Kidney epithelial cell (primary cell): ENCODE data around the gene KLRF2. TPM values are rescaled to one million over a fixed set of nuclear protein-coding genes. Genes with fewer than 3 reads are reported as not detected.

Experiments used
- DNase-seq: peaks from one replicate; pipeline ENCODE4 v3.0.0-alpha.2; 2010; ENCODE audit warnings: low read depth
- H3K27me3 ChIP-seq: 2 replicates; pipeline ENCODE4 v1.6.0; 2011; ENCODE audit warnings: low read length; ENCODE audit not compliant: control insufficient read depth, insufficient read depth
- H3K36me3 ChIP-seq: 2 replicates; pipeline ENCODE4 v1.5.1; 2011; ENCODE audit warnings: low read length; ENCODE audit not compliant: control insufficient read depth, insufficient read depth
- H3K4me3 ChIP-seq: 2 replicates; pipeline ENCODE4 v1.5.1; 2011; ENCODE audit warnings: low read depth, mild to moderate bottlenecking, control low read depth, low read length
- CTCF ChIP-seq: IDR thresholded peaks from 2 replicates; pipeline ENCODE4 v1.5.1; 2011; ENCODE audit warnings: mild to moderate bottlenecking, moderate library complexity, low read length, control low read depth, inconsistent platforms; ENCODE audit not compliant: insufficient read depth, poor library complexity, severe bottlenecking
- total RNA-seq: library from RNA; depleted of rRNA; stranded (reverse); fragments of >200 nt; gene quantifications from 2 replicates; pipeline ENCODE4 v1.2.3, GENCODE V29; 2015

The KLRF2 gene
- not detected in 2 replicates for total RNA-seq

- TF ChIP-seq CTCF, result no peak
- H3K4me3 ChIP-seq, result no peak within 1 kb of the TSS
- no peaks in the 10 kb centered on the region for H3K27me3 ChIP-seq
- no peaks in the 10 kb centered on the region for H3K36me3 ChIP-seq
- no peak for DNase-seq
These were observed at the start of gene KLRF2 for GRCh38 chr12:9881246-9881645. TSS of gene KLRF2 (plus strand) at chr12:9881489. CDS start at chr12:9881596, 107 bp downstream.

GRCh38 chr12:9831720-9832119 lies 49.6 kb upstream of the KLRF2 start:
- Histone ChIP-seq H3K27me3 (no peaks in the 10 kb centered on the region), H3K4me3 (no peak overlapping the region), H3K36me3 (no peaks in the 10 kb centered on the region)
- DNase-seq, result no peak
- TF ChIP-seq CTCF, result no peak

- TF ChIP-seq CTCF, result no peak
- DNase-seq, result no peak
These were observed 37.9 kb upstream of the KLRF2 start for GRCh38 chr12:9843407-9843806.

GRCh38 chr12:9848899-9849298 lies 32.4 kb upstream of the KLRF2 start:
- TF ChIP-seq CTCF, result no peak
- DNase-seq, result no peak
- no peak overlapping the region for H3K4me3 ChIP-seq

More at GRCh38 chr12:9843407-9843806, 37.9 kb upstream of the KLRF2 start:
- Histone ChIP-seq H3K27me3 (no peaks in the 10 kb centered on the region), H3K4me3 (no peak overlapping the region), H3K36me3 (no peaks in the 10 kb centered on the region)

GRCh38 chr12:9851050-9851449 lies 30.2 kb upstream of the KLRF2 start:
- DNase-seq, result no peak
- H3K27me3 ChIP-seq, result no peaks in the 10 kb centered on the region
- no peak for TF ChIP-seq CTCF
- no peaks in the 10 kb centered on the region for H3K36me3 ChIP-seq
- H3K4me3 ChIP-seq, result no peak overlapping the region

More at GRCh38 chr12:9848899-9849298, 32.4 kb upstream of the KLRF2 start:
- Histone ChIP-seq H3K27me3 (no peaks in the 10 kb centered on the region), H3K36me3 (no peaks in the 10 kb centered on the region)

- no peaks in the 10 kb centered on the region for H3K27me3 ChIP-seq
- no peak for DNase-seq
- no peak overlapping the region for H3K4me3 ChIP-seq
- H3K36me3 ChIP-seq, result no peaks in the 10 kb centered on the region
- TF ChIP-seq CTCF, result no peak
These were observed 29.4 kb upstream of the KLRF2 start for GRCh38 chr12:9851927-9852326.
